K562 (cell line): ENCODE results near the gene TP53BP2. TPM values are rescaled to one million over a fixed set of nuclear protein-coding genes. Genes with fewer than 3 reads are reported as not detected.

Experiments used
- CBFB ChIP-seq: sonication (generic); formaldehyde crosslinking; IDR thresholded peaks from 2 replicates; pipeline ENCODE4 v1.4.0; 2020; ENCODE audit warnings: mild to moderate bottlenecking, missing genetic modification reagents
- CEBPZ ChIP-seq: fragments of 150-350 bp; IDR thresholded peaks from 2 replicates; pipeline ENCODE4 v1.6.1; 2014; ENCODE audit warnings: low read depth, mild to moderate bottlenecking, low read length, borderline replicate concordance
- CXXC5 ChIP-seq: fragments of 250-450 bp; sonication (Bioruptor Pico); IDR thresholded peaks from 2 replicates; pipeline ENCODE4 v1.8.0; 2022; ENCODE audit warnings: inconsistent platforms, mild to moderate bottlenecking, moderate library complexity
- ETV1 ChIP-seq: fragments of 450-650 bp; conservative IDR thresholded peaks from 2 replicates; pipeline ENCODE4 v1.6.1; 2016; ENCODE audit warnings: missing genetic modification characterization, control low read depth, low read depth, missing compliant biosample characterization
- GABPB1 ChIP-seq: sonication (generic); formaldehyde crosslinking; IDR thresholded peaks from 2 replicates; pipeline ENCODE4 v1.8.0; 2022; ENCODE audit warnings: mild to moderate bottlenecking, missing genetic modification reagents
- GTF2E2 ChIP-seq: fragments of 200-800 bp; sonication (Bioruptor generic); IDR thresholded peaks from 2 replicates; pipeline ENCODE4 v1.6.1; 2016; ENCODE audit warnings: missing genetic modification characterization, missing compliant biosample characterization
- KAT2B ChIP-seq: IDR thresholded peaks from one replicate; pipeline ENCODE4 v1.6.1; 2012; ENCODE audit warnings: low read depth, mild to moderate bottlenecking, control low read depth, inconsistent platforms, low read length, moderate library complexity
- PKNOX1 ChIP-seq: fragments of 450-650 bp; IDR thresholded peaks from 2 replicates; pipeline ENCODE4 v1.6.1; 2016
- POLR2A ChIP-seq: fragments of 450-650 bp; conservative IDR thresholded peaks from 2 replicates; pipeline ENCODE4 v1.6.1; 2016
- RFX5 ChIP-seq: IDR thresholded peaks from 2 replicates; pipeline ENCODE4 v1.6.1; 2011; ENCODE audit warnings: low read depth, mild to moderate bottlenecking, improper control_type of control experiment, low read length
- TOE1 ChIP-seq, 2 experiments: fragments of 450-650 bp in 1 of 2; sonication (generic) in 1 of 2; formaldehyde crosslinking in 1 of 2; IDR thresholded peaks; 2 replicates each; pipeline versions ENCODE4 v1.7.1 to v1.8.0; 2016 to 2022; ENCODE audit warnings: borderline replicate concordance in 2 of 2, mild to moderate bottlenecking in 2 of 2, antibody characterized with exemption in 1 of 2, inconsistent platforms in 1 of 2, low read depth in 1 of 2, missing genetic modification reagents in 1 of 2, moderate library complexity in 1 of 2
- ZBTB17 ChIP-seq: fragments of 450-650 bp; formaldehyde crosslinking; IDR thresholded peaks from 2 replicates; pipeline ENCODE4 v1.4.0; 2020; ENCODE audit warnings: mild to moderate bottlenecking
- ZEB2 ChIP-seq: fragments of 450-650 bp; IDR thresholded peaks from 2 replicates; pipeline ENCODE4 v1.6.1; 2016
- ZKSCAN3 ChIP-seq: fragments of 250-450 bp; sonication (Bioruptor Pico); IDR thresholded peaks from 2 replicates; pipeline ENCODE4 v1.4.0; 2020
- polyA plus RNA-seq, 8 experiments: library from polyadenylated mRNA; depleted of rRNA in 4 of 8; stranded (reverse) in 5 of 8; unstranded in 3 of 8; fragments of >200 nt; fragmentation: Nextera tagmentation in 2 of 8; fragmentation: Illumina TruSeq in 1 of 8; extraction: Ambion mirVana in 2 of 8; extraction: Trizol in 1 of 8; gene quantifications; 2 replicates each; pipeline versions ENCODE4 v1.2.1 to v1.2.3, GENCODE V29; 2011 to 2014; ENCODE audit warnings: inconsistent platforms in 1 of 8, missing spikeins in 1 of 8
- total RNA-seq, 7 experiments: library from RNA; depleted of rRNA in 6 of 7; stranded (reverse); fragments of >200 nt in 6 of 7; fragmentation: Illumina TruSeq in 2 of 7; extraction: Trizol in 2 of 7; gene quantifications; 2 replicates each; pipeline versions ENCODE4 v1.2.1 to v1.2.3, GENCODE V29; 2011 to 2021; ENCODE audit warnings: low replicate concordance in 1 of 7
- TF ChIP-seq, protein P1 (sequence below): IDR thresholded peaks from 2 replicates; pipeline ENCODE4 v1.6.1; 2011; ENCODE audit warnings: borderline replicate concordance, low read depth, mild to moderate bottlenecking, moderate library complexity, low read length; ENCODE audit not compliant: insufficient read depth, poor library complexity, severe bottlenecking
- TF ChIP-seq, protein P2 (sequence below): sonication (generic); formaldehyde crosslinking; IDR thresholded peaks from 2 replicates; pipeline ENCODE4 v1.8.1; 2023; ENCODE audit warnings: mild to moderate bottlenecking, missing genetic modification reagents
- TF ChIP-seq, protein P3 (sequence below), 2 experiments: IDR thresholded peaks in 1 of 2; conservative IDR thresholded peaks in 1 of 2; 2 replicates each; pipeline ENCODE4 v1.6.1; 2016; ENCODE audit warnings: low read depth in 2 of 2, mild to moderate bottlenecking in 1 of 2, missing compliant biosample characterization in 1 of 2, missing genetic modification characterization in 1 of 2, moderate library complexity in 1 of 2

TP53BP2 gene
- total and polyA plus RNA-seq, 9 of the 15 experiments (the other 6 are each of a cell fraction or from before 2014, with no cell fraction given), result 17.0 to 69.6 (median 40.1) TPM

DNA sequence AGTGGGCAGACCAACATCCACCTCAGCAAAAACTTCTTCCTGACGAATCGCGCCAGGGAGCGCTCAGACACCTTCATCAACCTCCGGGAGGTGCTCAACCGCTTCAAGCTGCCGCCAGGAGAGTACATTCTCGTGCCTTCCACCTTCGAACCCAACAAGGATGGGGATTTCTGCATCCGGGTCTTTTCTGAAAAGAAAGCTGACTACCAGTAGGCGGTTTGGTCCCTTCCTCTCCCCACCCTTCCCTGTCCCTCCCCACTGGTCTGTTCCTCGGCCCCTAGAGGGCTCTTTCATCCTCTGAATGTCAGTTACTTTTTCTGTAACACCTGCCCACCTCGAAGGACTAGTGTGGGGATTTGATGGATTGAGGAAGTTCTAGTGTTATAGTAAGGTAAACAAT is 86.5 kb downstream of the TP53BP2 start (continued):
- TF ChIP-seq, protein P1, sequence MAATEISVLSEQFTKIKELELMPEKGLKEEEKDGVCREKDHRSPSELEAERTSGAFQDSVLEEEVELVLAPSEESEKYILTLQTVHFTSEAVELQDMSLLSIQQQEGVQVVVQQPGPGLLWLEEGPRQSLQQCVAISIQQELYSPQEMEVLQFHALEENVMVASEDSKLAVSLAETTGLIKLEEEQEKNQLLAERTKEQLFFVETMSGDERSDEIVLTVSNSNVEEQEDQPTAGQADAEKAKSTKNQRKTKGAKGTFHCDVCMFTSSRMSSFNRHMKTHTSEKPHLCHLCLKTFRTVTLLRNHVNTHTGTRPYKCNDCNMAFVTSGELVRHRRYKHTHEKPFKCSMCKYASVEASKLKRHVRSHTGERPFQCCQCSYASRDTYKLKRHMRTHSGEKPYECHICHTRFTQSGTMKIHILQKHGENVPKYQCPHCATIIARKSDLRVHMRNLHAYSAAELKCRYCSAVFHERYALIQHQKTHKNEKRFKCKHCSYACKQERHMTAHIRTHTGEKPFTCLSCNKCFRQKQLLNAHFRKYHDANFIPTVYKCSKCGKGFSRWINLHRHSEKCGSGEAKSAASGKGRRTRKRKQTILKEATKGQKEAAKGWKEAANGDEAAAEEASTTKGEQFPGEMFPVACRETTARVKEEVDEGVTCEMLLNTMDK, result peak; percentile 29
- TF ChIP-seq, protein P2, sequence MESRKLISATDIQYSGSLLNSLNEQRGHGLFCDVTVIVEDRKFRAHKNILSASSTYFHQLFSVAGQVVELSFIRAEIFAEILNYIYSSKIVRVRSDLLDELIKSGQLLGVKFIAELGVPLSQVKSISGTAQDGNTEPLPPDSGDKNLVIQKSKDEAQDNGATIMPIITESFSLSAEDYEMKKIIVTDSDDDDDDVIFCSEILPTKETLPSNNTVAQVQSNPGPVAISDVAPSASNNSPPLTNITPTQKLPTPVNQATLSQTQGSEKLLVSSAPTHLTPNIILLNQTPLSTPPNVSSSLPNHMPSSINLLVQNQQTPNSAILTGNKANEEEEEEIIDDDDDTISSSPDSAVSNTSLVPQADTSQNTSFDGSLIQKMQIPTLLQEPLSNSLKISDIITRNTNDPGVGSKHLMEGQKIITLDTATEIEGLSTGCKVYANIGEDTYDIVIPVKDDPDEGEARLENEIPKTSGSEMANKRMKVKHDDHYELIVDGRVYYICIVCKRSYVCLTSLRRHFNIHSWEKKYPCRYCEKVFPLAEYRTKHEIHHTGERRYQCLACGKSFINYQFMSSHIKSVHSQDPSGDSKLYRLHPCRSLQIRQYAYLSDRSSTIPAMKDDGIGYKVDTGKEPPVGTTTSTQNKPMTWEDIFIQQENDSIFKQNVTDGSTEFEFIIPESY (CRISPR knock-in tag), result peak; percentile 96
- TF ChIP-seq CBFB (CRISPR knock-in tag), result no peak
- TF ChIP-seq, protein P3, sequence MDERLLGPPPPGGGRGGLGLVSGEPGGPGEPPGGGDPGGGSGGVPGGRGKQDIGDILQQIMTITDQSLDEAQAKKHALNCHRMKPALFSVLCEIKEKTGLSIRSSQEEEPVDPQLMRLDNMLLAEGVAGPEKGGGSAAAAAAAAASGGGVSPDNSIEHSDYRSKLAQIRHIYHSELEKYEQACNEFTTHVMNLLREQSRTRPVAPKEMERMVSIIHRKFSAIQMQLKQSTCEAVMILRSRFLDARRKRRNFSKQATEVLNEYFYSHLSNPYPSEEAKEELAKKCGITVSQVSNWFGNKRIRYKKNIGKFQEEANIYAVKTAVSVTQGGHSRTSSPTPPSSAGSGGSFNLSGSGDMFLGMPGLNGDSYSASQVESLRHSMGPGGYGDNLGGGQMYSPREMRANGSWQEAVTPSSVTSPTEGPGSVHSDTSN (CRISPR knock-in tag; IDR thresholded peaks at IDR 0.05; ENCODE audit: low read depth), result no peak
- TF ChIP-seq, protein P3 (tag; conservative IDR thresholded peaks at IDR 0.05; ENCODE audit: low read depth), result no peak
- TF ChIP-seq GTF2E2 (tag), result no peak
- 0 out of 2 replicates have a peak, but pooled peaks have one; percentile 43 for TF ChIP-seq ZEB2
- TF ChIP-seq RFX5, result no peak
- TF ChIP-seq GABPB1 (CRISPR knock-in tag), result no peak
- TF ChIP-seq TOE1 (IDR thresholded peaks at IDR 0.05; ENCODE audit: borderline replicate concordance), result no peak
- no peak for TF ChIP-seq TOE1 (CRISPR knock-in tag; IDR thresholded peaks at IDR 0.05; ENCODE audit: borderline replicate concordance, low read depth)
- TF ChIP-seq ZBTB17 (CRISPR knock-in tag), result no peak
- no peak for TF ChIP-seq ETV1 (tag)
- peak; percentile 23; the same call in 1 of the 2 replicates for TF ChIP-seq PKNOX1
- TF ChIP-seq KAT2B, result no peak
- TF ChIP-seq CXXC5 (CRISPR knock-in tag), result no peak
- no peak for TF ChIP-seq CEBPZ
- TF ChIP-seq ZKSCAN3 (CRISPR knock-in tag), result no peak
- no peak for TF ChIP-seq POLR2A
